ENCODE measurements around the gene MOCS3.

DNA sequence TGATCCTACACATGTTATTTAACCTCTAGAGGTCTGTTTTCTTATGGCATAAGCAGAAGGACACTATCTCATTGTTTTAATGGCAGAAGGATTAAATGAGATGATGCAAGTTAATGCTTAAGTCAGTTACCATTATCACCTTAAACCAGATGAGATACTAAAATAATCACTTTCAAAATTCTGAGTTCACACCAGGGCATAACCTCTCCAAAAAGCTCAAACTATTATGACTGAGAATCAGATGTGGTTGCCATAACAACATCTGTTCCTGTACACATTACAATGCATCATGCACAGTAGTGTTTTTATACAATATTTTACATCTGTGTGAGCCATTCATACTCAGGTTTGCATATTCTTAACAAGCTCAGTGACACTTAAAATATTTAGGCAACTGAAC is 37.6 kb upstream of the MOCS3 start:
- no peak for TF ChIP-seq POLR2A (IDR thresholded peaks at IDR 0.05)
- TF ChIP-seq, protein P1, sequence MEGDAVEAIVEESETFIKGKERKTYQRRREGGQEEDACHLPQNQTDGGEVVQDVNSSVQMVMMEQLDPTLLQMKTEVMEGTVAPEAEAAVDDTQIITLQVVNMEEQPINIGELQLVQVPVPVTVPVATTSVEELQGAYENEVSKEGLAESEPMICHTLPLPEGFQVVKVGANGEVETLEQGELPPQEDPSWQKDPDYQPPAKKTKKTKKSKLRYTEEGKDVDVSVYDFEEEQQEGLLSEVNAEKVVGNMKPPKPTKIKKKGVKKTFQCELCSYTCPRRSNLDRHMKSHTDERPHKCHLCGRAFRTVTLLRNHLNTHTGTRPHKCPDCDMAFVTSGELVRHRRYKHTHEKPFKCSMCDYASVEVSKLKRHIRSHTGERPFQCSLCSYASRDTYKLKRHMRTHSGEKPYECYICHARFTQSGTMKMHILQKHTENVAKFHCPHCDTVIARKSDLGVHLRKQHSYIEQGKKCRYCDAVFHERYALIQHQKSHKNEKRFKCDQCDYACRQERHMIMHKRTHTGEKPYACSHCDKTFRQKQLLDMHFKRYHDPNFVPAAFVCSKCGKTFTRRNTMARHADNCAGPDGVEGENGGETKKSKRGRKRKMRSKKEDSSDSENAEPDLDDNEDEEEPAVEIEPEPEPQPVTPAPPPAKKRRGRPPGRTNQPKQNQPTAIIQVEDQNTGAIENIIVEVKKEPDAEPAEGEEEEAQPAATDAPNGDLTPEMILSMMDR (IDR thresholded peaks at IDR 0.05), result no peak
- no peak for TF ChIP-seq EP300 (IDR thresholded peaks at IDR 0.05)
